IMR-90 (cell line): Measurements from ENCODE around the gene RHBDF1. TPM values are rescaled to one million over a fixed set of nuclear protein-coding genes. Genes with fewer than 3 reads are reported as not detected.

Source experiments
- ATAC-seq: fragments of 200-7000 bp; cut with Tn5 transposase; 2 replicates; pipeline ENCODE4 v1.9.1; 2020; ENCODE audit warnings: low read depth, mild to moderate bottlenecking, moderate library complexity
- BruUV-seq: library from RNA; stranded (reverse); fragments of 400-500 nt; replicated peaks from 2 replicates; lab custom pipeline; 2021; lab: Mats Ljungman, UMichigan
- CTCF ChIA-PET: fragments of 300-600 bp; formaldehyde crosslinking; extraction: SDS; loops from one replicate; lab custom pipeline; 2021; ENCODE audit warnings: antibody characterized with exemption; lab: Yijun Ruan, JAX
- POLR2A ChIA-PET: fragments of 300-600 bp; sonication (Branson Sonifier 250); formaldehyde crosslinking; loops from one replicate; lab custom pipeline; 2022; ENCODE audit warnings: antibody characterized with exemption; ENCODE audit not compliant: unreplicated experiment; lab: Charles Lee
- DNase-seq: peaks from one replicate; pipeline ENCODE4 v3.0.0; 2013
- H2AFZ ChIP-seq: replicated peaks from 2 replicates; pipeline ENCODE3; 2013; ENCODE audit warnings: low read length, mild to moderate bottlenecking; ENCODE audit not compliant: poor library complexity
- H2AK5ac ChIP-seq: 2 replicates; pipeline ENCODE4 v1.6.1; 2013; ENCODE audit warnings: low read depth, low read length, inconsistent platforms
- H2AK9ac ChIP-seq: replicated peaks from 2 replicates; pipeline ENCODE3; 2013; ENCODE audit warnings: mild to moderate bottlenecking, low read depth, low read length, moderate library complexity; ENCODE audit not compliant: poor library complexity
- H2BK120ac ChIP-seq: 2 replicates; pipeline ENCODE4 v1.6.1; 2013; ENCODE audit warnings: low read depth, low read length, inconsistent platforms
- H2BK15ac ChIP-seq: 3 replicates; pipeline ENCODE4 v1.6.1; 2013; ENCODE audit warnings: low read depth, low read length, inconsistent platforms
- H2BK20ac ChIP-seq: 2 replicates; pipeline ENCODE4 v1.6.1; 2013; ENCODE audit warnings: low read depth, mild to moderate bottlenecking, inconsistent platforms, low read length, moderate library complexity
- H2BK5ac ChIP-seq: 2 replicates; pipeline ENCODE4 v1.6.1; 2013; ENCODE audit warnings: mild to moderate bottlenecking, low read depth, low read length, inconsistent platforms; ENCODE audit not compliant: poor library complexity, severe bottlenecking
- H3K14ac ChIP-seq: replicated peaks from 2 replicates; pipeline ENCODE4 v1.6.1; 2013; ENCODE audit warnings: low read depth, low read length, inconsistent platforms
- H3K18ac ChIP-seq: 2 replicates; pipeline ENCODE4 v1.6.1; 2013; ENCODE audit warnings: low read depth, low read length, control low read depth
- H3K23ac ChIP-seq: 2 replicates; pipeline ENCODE4 v1.6.1; 2013; ENCODE audit warnings: low read depth, low read length, inconsistent platforms
- H3K27ac ChIP-seq: 2 replicates; pipeline ENCODE4 v1.5.1; 2013; ENCODE audit warnings: mild to moderate bottlenecking, control low read depth, low read length; ENCODE audit not compliant: insufficient read depth
- H3K27me3 ChIP-seq: 2 replicates; pipeline ENCODE4 v1.6.1; 2013; ENCODE audit warnings: low read length; ENCODE audit not compliant: control insufficient read depth, insufficient read depth
- H3K36me3 ChIP-seq: 2 replicates; pipeline ENCODE4 v1.6.1; 2013; ENCODE audit warnings: low read length, mixed read lengths; ENCODE audit not compliant: control insufficient read depth, insufficient read depth
- H3K4ac ChIP-seq: 2 replicates; pipeline ENCODE4 v1.6.1; 2013; ENCODE audit warnings: low read depth, low read length, inconsistent platforms
- H3K4me1 ChIP-seq: 2 replicates; pipeline ENCODE4 v1.6.1; 2013; ENCODE audit warnings: low read length, mixed read lengths; ENCODE audit not compliant: control insufficient read depth, insufficient read depth
- H3K4me2 ChIP-seq: 2 replicates; pipeline ENCODE4 v1.6.1; 2013; ENCODE audit warnings: low read depth, mild to moderate bottlenecking, control low read depth, low read length, moderate library complexity
- H3K4me3 ChIP-seq: 2 replicates; pipeline ENCODE4 v1.5.1; 2013; ENCODE audit warnings: low read depth, mild to moderate bottlenecking, control low read depth, low read length, moderate library complexity; ENCODE audit not compliant: insufficient read depth
- H3K56ac ChIP-seq: 2 replicates; pipeline ENCODE4 v1.6.1; 2013; ENCODE audit warnings: low read length, inconsistent platforms; ENCODE audit not compliant: insufficient read depth; ENCODE audit errors: extremely low read depth
- H3K79me1 ChIP-seq, 2 experiments: 2 replicates each; pipeline ENCODE4 v1.6.1; 2013; ENCODE audit warnings: low read length in 2 of 2, inconsistent platforms in 1 of 2, low read depth in 1 of 2
- H3K9ac ChIP-seq: 2 replicates; pipeline ENCODE4 v1.6.1; 2013; ENCODE audit warnings: low read depth, low read length, control low read depth
- H3K9me1 ChIP-seq: 2 replicates; pipeline ENCODE4 v1.6.1; 2013; ENCODE audit warnings: low read length, inconsistent platforms; ENCODE audit not compliant: insufficient read depth
- H3K9me3 ChIP-seq: 2 replicates; pipeline ENCODE4 v1.6.1; 2013; ENCODE audit warnings: low read length; ENCODE audit not compliant: control insufficient read depth, insufficient read depth
- H4K20me1 ChIP-seq: 2 replicates; pipeline ENCODE4 v1.6.1; 2013; ENCODE audit warnings: low read length, inconsistent platforms; ENCODE audit not compliant: insufficient read depth
- H4K5ac ChIP-seq: 2 replicates; pipeline ENCODE4 v1.6.1; 2013; ENCODE audit warnings: mild to moderate bottlenecking, low read depth, low read length, control low read depth
- H4K8ac ChIP-seq, 2 experiments: 2 replicates each; pipeline ENCODE4 v1.6.1; 2013; ENCODE audit warnings: low read depth in 2 of 2, low read length in 2 of 2, control low read depth in 1 of 2, inconsistent platforms in 1 of 2
- H4K91ac ChIP-seq: 2 replicates; pipeline ENCODE4 v1.6.1; 2013; ENCODE audit warnings: low read depth, low read length, inconsistent platforms; ENCODE audit not compliant: insufficient read depth
- BHLHE40 ChIP-seq: fragments of 150-350 bp; IDR thresholded peaks from 2 replicates; pipeline ENCODE4 v1.6.1; 2016; ENCODE audit warnings: mild to moderate bottlenecking, low read depth, low read length
- CEBPB ChIP-seq: IDR thresholded peaks from 2 replicates; pipeline ENCODE4 v1.6.1; 2012; ENCODE audit warnings: low read depth, low read length, improper control_type of control experiment
- CHD1 ChIP-seq: IDR thresholded peaks from 2 replicates; pipeline ENCODE4 v1.6.1; 2012; ENCODE audit warnings: low read depth, low read length, improper control_type of control experiment
- FOS ChIP-seq: fragments of 150-350 bp; IDR thresholded peaks from 2 replicates; pipeline ENCODE4 v1.6.1; 2016; ENCODE audit warnings: low read depth, low read length
- MAFK ChIP-seq: IDR thresholded peaks from 2 replicates; pipeline ENCODE4 v1.6.1; 2012; ENCODE audit warnings: low read depth, low read length, improper control_type of control experiment
- MAZ ChIP-seq: IDR thresholded peaks from 2 replicates; pipeline ENCODE4 v1.6.1; 2012; ENCODE audit warnings: low read depth, mild to moderate bottlenecking, low read length, improper control_type of control experiment, moderate library complexity, borderline replicate concordance
- MXI1 ChIP-seq: IDR thresholded peaks from 2 replicates; pipeline ENCODE4 v1.6.1; 2012; ENCODE audit warnings: low read depth, mild to moderate bottlenecking, low read length, moderate library complexity, borderline replicate concordance
- NFE2L2 ChIP-seq: fragments of 150-350 bp; IDR thresholded peaks from 2 replicates; pipeline ENCODE4 v1.6.1; 2016; ENCODE audit warnings: low read depth, mild to moderate bottlenecking, low read length
- POLR2A ChIP-seq: IDR thresholded peaks from 2 replicates; pipeline ENCODE4 v1.6.1; 2012; ENCODE audit warnings: mild to moderate bottlenecking, low read depth, low read length
- RAD21 ChIP-seq: IDR thresholded peaks from 2 replicates; pipeline ENCODE4 v1.6.1; 2012; ENCODE audit warnings: low read length, improper control_type of control experiment
- RCOR1 ChIP-seq: IDR thresholded peaks from 2 replicates; pipeline ENCODE4 v1.6.1; 2012; ENCODE audit warnings: mild to moderate bottlenecking, low read length, improper control_type of control experiment; ENCODE audit not compliant: insufficient replicate concordance
- RFX5 ChIP-seq: IDR thresholded peaks from 2 replicates; pipeline ENCODE4 v1.8.0; 2012; ENCODE audit warnings: low read depth, mild to moderate bottlenecking, low read length, moderate library complexity
- SMC3 ChIP-seq: fragments of 150-350 bp; IDR thresholded peaks from 2 replicates; pipeline ENCODE4 v1.6.1; 2016; ENCODE audit warnings: low read depth, mild to moderate bottlenecking, antibody characterized with exemption, low read length, moderate library complexity
- USF2 ChIP-seq: fragments of 150-350 bp; IDR thresholded peaks from 2 replicates; pipeline ENCODE4 v1.6.1; 2017; ENCODE audit warnings: mild to moderate bottlenecking, antibody characterized with exemption, low read length, low read depth
- WGBS, 2 experiments: methylation state at CpG; one replicate each; pipeline versions ENCODE4 v1.1.5 to v1.1.7; 2013; ENCODE audit warnings: missing lambda C conversion rate in 2 of 2; ENCODE audit not compliant: insufficient read length in 1 of 2; ENCODE audit errors: extremely low coverage in 2 of 2; 5-methylcytosine and 5-hydroxymethylcytosine counted together
- dilution Hi-C: fragments of 300-500 bp; cut with HindIII; formaldehyde crosslinking; loops from one replicate; pipeline ENCODE4 v1.14.3; 2018; ENCODE audit warnings: low sequenced_read_pairs; ENCODE audit not compliant: unreplicated experiment
- in situ Hi-C: fragments of 300-500 bp; cut with MboI; formaldehyde crosslinking; loops from 3 replicates; pipeline ENCODE4 v1.14.3; 2019; ENCODE audit warnings: low sequenced_read_pairs, inconsistent platforms, mixed read lengths
- intact Hi-C: fragments of 100-400 bp; cut with micrococcal nuclease; formaldehyde crosslinking; loops from 2 replicates; pipeline ENCODE4 v1.10.0; 2022
- polyA plus RNA-seq, 3 experiments: library from polyadenylated mRNA; depleted of rRNA; stranded (reverse); fragments of >200 nt; gene quantifications; 2 replicates each; pipeline ENCODE4 v1.2.3, GENCODE V29; 2012; ENCODE audit warnings: low replicate concordance in 1 of 3
- total RNA-seq: library from RNA; depleted of rRNA; stranded (reverse); fragments of >200 nt; gene quantifications from 2 replicates; pipeline ENCODE4 v1.2.3, GENCODE V29; 2012
- TF ChIP-seq, protein P1 (sequence below): conservative IDR thresholded peaks from 2 replicates; pipeline ENCODE4 v1.5.1; 2012; ENCODE audit warnings: mild to moderate bottlenecking, low read depth, low read length, improper control_type of control experiment
- TF ChIP-seq, protein P2 (sequence below): fragments of 150-350 bp; IDR thresholded peaks from 2 replicates; pipeline ENCODE4 v1.6.1; 2016; ENCODE audit warnings: low read depth, mild to moderate bottlenecking, low read length, moderate library complexity, borderline replicate concordance

RHBDF1 gene
- total and polyA plus RNA-seq, 2 of the 4 experiments (the other 2 are of a cell fraction) = 13.8 to 86.6 TPM

- intact Hi-C loops = loop anchor here (1.0 kb wide), 2 partner anchors 13 to 32 kb away; no protein-coding TSS in a partner anchor
- TF ChIP-seq MXI1 = peak; percentile 56; the same call in 1 of the 2 replicates
- TF ChIP-seq POLR2A = peak; percentile 56
- no peak for TF ChIP-seq CHD1
- TF ChIP-seq, protein P1, sequence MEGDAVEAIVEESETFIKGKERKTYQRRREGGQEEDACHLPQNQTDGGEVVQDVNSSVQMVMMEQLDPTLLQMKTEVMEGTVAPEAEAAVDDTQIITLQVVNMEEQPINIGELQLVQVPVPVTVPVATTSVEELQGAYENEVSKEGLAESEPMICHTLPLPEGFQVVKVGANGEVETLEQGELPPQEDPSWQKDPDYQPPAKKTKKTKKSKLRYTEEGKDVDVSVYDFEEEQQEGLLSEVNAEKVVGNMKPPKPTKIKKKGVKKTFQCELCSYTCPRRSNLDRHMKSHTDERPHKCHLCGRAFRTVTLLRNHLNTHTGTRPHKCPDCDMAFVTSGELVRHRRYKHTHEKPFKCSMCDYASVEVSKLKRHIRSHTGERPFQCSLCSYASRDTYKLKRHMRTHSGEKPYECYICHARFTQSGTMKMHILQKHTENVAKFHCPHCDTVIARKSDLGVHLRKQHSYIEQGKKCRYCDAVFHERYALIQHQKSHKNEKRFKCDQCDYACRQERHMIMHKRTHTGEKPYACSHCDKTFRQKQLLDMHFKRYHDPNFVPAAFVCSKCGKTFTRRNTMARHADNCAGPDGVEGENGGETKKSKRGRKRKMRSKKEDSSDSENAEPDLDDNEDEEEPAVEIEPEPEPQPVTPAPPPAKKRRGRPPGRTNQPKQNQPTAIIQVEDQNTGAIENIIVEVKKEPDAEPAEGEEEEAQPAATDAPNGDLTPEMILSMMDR = peak; percentile 100
- TF ChIP-seq USF2 = peak; percentile 89
- TF ChIP-seq SMC3 = peak; percentile 96
- no peak for TF ChIP-seq FOS
- no peak for TF ChIP-seq CEBPB
- TF ChIP-seq BHLHE40 = no peak; the same call in 1 of the 2 replicates
- TF ChIP-seq, protein P2, sequence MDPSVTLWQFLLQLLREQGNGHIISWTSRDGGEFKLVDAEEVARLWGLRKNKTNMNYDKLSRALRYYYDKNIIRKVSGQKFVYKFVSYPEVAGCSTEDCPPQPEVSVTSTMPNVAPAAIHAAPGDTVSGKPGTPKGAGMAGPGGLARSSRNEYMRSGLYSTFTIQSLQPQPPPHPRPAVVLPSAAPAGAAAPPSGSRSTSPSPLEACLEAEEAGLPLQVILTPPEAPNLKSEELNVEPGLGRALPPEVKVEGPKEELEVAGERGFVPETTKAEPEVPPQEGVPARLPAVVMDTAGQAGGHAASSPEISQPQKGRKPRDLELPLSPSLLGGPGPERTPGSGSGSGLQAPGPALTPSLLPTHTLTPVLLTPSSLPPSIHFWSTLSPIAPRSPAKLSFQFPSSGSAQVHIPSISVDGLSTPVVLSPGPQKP = no peak
- no peak for TF ChIP-seq NFE2L2
- peak; percentile 45 for TF ChIP-seq RCOR1
- no peak for TF ChIP-seq RFX5
- TF ChIP-seq MAFK = no peak; the same call in 1 of the 2 replicates
- peak; percentile 76 for TF ChIP-seq MAZ
- peak; percentile 92 for TF ChIP-seq RAD21
- peak; percentile 83 for DNase-seq
Observed at GRCh38 chr16:96935-97381, 24.5 kb upstream of the RHBDF1 start.

More at GRCh38 chr16:96935-97381, 24.5 kb upstream of the RHBDF1 start:
- peak; percentile 89 for ATAC-seq
- Histone ChIP-seq H2AFZ (peak overlapping the region; percentile 4), H3K79me1 (peaks cover 5 to 48% of the 10 kb centered on the region in 2 experiments; a peak in 3 of 4 replicates), H4K5ac (no peak overlapping the region), H3K18ac (no peak overlapping the region), H3K27ac (no peak overlapping the region), H3K9me1 (no peaks in the 10 kb centered on the region), H2BK20ac (no peak overlapping the region), H2BK5ac (no peak overlapping the region), H2BK15ac (no peak overlapping the region), H4K91ac (no peak overlapping the region), H3K23ac (no peak overlapping the region), H3K4me3 (no peak overlapping the region), H3K4me1 (peaks cover 3% of the 10 kb centered on the region), H3K27me3 (no peaks in the 10 kb centered on the region), H3K56ac (no peak overlapping the region), H2AK9ac (peak overlapping the region; percentile 11), H3K36me3 (peaks cover 38% of the 10 kb centered on the region), H4K20me1 (peaks cover 34% of the 10 kb centered on the region), H3K4me2 (no peak overlapping the region), H3K9ac (no peak overlapping the region), H2AK5ac (no peak overlapping the region), H2BK120ac (no peak overlapping the region), H3K14ac (no peak overlapping the region), H3K4ac (no peak overlapping the region), H3K9me3 (no peaks in the 10 kb centered on the region), H4K8ac (no peak overlapping the region)
- ChIA-PET POLR2A (interaction anchor here (0.6 to 0.7 kb wide), 2 partner anchors 18 to 53 kb away, joined by 3 read pairs; no protein-coding TSS in a partner anchor), CTCF (interaction anchor here (0.6 to 2.5 kb wide), 12 partner anchors 9 to 265 kb away, joined by 3 to 24 read pairs (median 4); partner anchors contain the start of gene RHBDF1)
- WGBS, 2 experiments = 17% methylated on average over 2 of the region's 11 CpGs; no CpG with 5 or more reads in 1 of the 2 experiments
- dilution Hi-C loops (no loop called here), in situ Hi-C loops (no loop called here)
- no TSS peak for BruUV-seq
